ENCODE results near the gene UNC13C.
"Not testable (repeated sequence)": the region's sequence is repeated elsewhere in the genome, so short reads cannot be mapped to it uniquely, and the experiment has no call there.

Gene UNC13C

GRCh38 chr15:54307252-54307902 lies 329.1 kb downstream of the UNC13C start:
- no peak for DNase-seq

- DNase-seq = no peak
These were observed 329.7 kb downstream of the UNC13C start for GRCh38 chr15:54307926-54308325.

DNA sequence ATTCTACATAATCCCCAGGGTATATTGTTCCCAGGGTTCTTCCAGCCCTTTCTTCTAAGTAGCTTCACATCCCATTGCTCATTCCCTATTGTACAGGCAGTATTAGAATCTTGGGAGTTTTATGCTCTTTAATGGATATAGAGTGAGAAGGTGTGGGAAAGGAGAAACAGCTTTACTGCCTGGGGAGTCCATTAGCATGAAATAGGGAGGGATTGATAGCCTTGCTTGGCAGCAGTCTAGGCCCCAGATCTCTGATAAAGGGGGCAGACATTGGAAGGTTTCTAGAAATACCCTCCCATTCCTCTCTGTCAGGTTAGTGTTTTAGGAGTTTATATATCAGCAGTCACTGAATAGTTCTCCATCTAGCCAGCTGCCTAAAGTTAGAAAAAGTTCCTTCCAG lies 334.3 kb downstream of the UNC13C start:
- DNase-seq = no peak

- DNase-seq = no peak
These were observed 343.2 kb downstream of the UNC13C start for GRCh38 chr15:54321426-54321825.

GRCh38 chr15:54322341-54322740 lies 344.1 kb downstream of the UNC13C start:
- DNase-seq = no peak

DNA sequence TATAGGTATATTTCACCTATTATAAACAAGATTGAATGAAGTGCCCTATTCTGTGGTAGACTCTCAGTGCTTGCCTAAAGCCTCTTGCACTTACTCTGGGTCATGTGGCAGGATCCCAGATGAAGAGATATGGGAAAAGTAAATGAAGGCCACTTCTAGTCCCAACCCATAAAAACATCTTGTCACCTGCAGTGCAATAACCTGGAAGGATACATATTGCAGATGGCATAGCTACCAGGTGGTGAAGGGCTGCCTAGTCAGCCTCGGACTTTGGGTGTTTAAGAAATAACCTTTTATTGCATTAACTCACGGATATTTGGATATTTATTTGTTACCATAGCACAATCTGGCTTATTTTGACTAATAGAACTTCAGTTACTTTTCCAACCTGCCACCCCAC lies 367.1 kb downstream of the UNC13C start:
- DNase-seq = no peak

- no peak for DNase-seq
These were observed 367.6 kb downstream of the UNC13C start for GRCh38 chr15:54345827-54346226.

DNA sequence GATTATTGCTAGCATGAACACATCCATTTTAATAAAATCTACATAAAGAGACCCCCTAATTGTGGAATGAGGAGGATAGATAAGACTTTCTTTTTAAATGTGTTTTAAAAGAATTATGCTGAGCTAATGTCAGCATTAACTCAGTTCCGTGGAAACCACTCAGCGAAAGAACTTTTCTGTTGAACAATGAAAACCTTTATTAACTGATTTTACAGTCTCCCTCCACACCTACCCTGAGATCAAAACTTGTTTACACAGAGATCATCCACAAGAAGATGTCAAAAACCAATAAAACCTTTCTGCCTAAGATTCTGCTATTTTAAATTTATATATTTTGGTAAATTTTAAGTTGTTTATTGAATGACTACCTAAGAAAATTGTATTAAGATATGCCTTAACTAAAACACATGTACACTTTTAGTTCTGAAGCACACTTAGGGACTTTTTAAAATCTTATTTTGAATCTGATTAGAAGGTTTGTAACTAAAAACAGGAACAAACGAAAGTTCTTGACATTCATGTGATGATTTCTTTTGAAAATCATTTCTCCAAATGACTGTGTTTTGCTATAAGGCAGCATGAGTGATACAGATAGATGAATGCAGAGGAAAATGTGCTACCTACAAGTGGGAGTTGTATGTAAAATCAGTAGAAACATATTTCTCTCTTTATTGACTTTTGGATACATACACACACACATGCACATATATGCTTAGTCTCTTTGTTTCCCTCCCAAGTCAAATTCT lies 369.0 kb downstream of the UNC13C start:
- no peak for DNase-seq

- no peak for DNase-seq
These were observed 375.5 kb downstream of the UNC13C start for GRCh38 chr15:54353726-54354125.

- DNase-seq = no peak
These were observed 376.1 kb downstream of the UNC13C start for GRCh38 chr15:54354341-54354740.

GRCh38 chr15:54364961-54365360 lies 386.7 kb downstream of the UNC13C start:
- no peak for DNase-seq

DNA sequence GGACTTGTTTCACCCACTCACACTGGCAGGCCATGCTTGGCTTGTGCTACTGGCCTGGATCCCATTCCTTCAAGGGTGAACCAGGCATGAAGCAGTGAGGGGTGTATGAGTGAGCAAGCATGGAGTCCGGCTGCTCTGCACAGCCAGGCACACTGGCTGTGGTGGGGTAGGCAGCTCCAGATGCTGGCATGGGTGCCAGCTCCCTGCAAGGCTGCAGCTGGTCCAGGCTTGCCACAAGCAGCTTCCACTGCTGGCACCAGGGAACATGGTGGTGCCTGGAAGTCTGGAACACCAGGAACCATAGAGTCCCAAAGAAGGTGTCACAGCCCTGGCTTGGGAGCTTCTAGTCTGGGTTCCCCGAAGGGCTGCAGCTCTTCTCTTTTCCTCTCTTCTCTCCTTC lies 395.1 kb downstream of the UNC13C start:
- DNase-seq = no peak

GRCh38 chr15:54374184-54374952 lies 396.1 kb downstream of the UNC13C start:
- DNase-seq = no peak

GRCh38 chr15:54387799-54388198 lies 409.6 kb downstream of the UNC13C start:
- DNase-seq = no peak

DNA sequence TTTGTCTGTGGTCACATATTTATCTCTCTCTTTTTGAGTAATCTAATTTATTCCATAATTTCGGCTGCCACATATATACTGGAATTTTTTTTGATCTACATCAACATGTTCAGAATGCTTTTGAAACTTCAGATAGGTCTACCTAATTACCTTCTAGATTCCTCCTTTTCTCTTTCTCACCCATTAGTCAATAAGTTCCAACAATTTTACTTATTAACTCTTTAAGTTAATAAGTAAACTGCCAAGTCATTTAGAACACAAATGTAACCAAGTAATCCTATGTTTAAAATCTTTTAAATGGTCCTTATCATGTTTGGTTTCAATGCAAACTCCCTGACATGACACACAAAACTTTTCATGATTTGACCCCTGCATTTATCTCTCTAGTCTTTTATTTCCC lies 410.5 kb downstream of the UNC13C start:
- DNase-seq = no peak

- no peak for DNase-seq
These were observed 432.2 kb downstream of the UNC13C start for GRCh38 chr15:54410481-54410880.

DNA sequence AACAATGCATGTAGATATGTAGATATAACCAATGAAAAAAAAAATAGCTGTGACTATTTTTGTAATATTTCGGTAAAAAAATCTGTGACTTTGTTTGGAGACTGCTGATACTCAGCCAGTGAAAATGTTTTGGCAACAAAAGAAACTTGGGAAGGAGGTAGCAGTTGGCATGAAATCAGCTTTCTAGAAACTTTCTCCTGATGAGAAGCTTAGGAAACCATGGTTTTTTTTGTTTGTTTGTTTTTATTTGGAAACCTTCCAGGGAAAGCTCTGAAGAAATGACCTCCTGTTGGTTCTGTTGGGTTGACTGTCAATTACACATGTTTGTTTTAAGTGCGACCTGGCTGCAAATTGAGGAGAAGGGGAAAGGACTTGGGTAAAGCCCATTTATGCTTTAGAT lies 445.9 kb downstream of the UNC13C start:
- DNase-seq = no peak

GRCh38 chr15:54428596-54428995 lies 450.4 kb downstream of the UNC13C start:
- no peak for DNase-seq

DNA sequence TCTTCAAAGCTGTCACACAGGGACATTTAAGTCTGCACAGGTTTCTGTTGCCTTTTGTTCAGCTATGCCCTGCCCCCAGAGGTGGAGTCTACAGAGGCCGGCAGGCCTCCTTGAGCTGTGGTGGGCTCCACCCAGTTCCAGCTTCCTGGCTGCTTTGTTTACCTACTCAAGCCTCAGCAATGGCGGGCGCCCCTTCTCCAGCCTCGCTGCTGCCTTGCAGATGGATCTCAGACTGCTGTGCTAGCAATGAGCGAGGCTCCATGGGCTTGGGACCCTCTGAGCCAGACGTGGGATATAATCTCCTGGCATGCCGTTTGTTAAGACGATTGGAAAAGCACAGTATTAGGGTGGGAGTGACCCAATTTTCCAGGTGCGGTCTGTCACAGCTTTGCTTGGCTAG lies 472.0 kb downstream of the UNC13C start:
- DNase-seq = not testable (repeated sequence)

GRCh38 chr15:54456413-54456812 lies 478.2 kb downstream of the UNC13C start:
- DNase-seq = no peak

- DNase-seq = no peak
These were observed 484.3 kb downstream of the UNC13C start for GRCh38 chr15:54462511-54462913.

- DNase-seq = no peak
These were observed 503.6 kb downstream of the UNC13C start for GRCh38 chr15:54481819-54482218.

GRCh38 chr15:54482251-54482650 lies 504.0 kb downstream of the UNC13C start:
- DNase-seq = no peak

GRCh38 chr15:54500330-54500729 lies 522.1 kb downstream of the UNC13C start:
- no peak for DNase-seq
